DND-41 (cell line): ENCODE results near the gene CNOT1.

Experiments
- CTCF ChIP-seq: IDR thresholded peaks from 2 replicates; pipeline ENCODE4 v1.5.1; 2012; ENCODE audit warnings: borderline replicate concordance, low read length, moderate library complexity, mild to moderate bottlenecking; ENCODE audit not compliant: poor library complexity, severe bottlenecking; ENCODE audit errors: extremely low read depth
- EZH2 ChIP-seq: IDR thresholded peaks from 3 replicates; pipeline ENCODE4 v1.6.1; 2012; ENCODE audit warnings: borderline replicate concordance, low read depth, mild to moderate bottlenecking, moderate library complexity, low read length, inconsistent platforms; ENCODE audit not compliant: severe bottlenecking

DNA sequence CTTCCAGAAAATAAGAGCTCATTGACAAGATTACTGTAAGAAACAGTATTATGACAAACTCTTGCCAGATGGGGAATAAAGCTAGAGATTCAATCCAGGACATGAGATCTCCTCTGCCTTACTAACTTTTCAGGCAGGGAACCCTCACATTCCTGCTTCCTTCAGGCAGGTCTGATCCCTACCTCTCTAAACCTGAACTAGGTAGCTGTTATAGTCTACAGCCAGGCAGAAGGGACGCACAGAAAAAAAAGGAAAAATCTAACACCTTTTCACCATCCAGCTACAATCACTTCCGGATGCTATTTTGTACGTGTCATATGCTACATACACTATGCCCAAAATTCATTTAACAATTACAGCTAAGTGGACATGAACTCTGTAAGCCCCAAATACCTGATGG, 41.2 kb downstream of the CNOT1 start:
- TF ChIP-seq CTCF (no peak), EZH2 (no peak)
